ENCODE measurements around the gene ZFX. TPM values are rescaled to one million over a fixed set of nuclear protein-coding genes. Genes with fewer than 3 reads are reported as not detected.

Gene ZFX
- total RNA-seq, 4 donors from 2014 or later, result 63.7 to 105 (median 68.2) TPM

DNA sequence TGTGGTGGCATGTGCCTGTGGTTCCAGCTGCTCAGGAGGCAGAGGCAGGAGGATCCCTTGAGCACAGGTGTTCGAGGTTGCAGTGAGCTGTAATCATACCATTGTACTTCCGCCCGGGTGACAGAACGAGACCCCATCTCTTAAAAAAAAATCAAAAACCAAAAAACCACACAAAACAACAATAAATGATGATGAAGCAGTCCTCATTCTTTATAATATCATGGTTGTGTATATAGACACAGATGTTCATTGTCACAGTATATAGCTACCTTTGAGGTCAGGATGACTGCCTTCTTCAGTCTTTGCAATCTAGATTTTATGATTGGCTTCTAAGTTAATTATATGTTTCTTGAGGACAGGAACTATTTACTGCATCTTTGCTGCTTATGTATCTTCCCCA lies 37.0 kb downstream of the ZFX start:
- no peaks in the 10 kb centered on the region for H3K27me3 ChIP-seq
- intact Hi-C loops (cut with DNase I), result no loop called here
- TF ChIP-seq, protein P1, sequence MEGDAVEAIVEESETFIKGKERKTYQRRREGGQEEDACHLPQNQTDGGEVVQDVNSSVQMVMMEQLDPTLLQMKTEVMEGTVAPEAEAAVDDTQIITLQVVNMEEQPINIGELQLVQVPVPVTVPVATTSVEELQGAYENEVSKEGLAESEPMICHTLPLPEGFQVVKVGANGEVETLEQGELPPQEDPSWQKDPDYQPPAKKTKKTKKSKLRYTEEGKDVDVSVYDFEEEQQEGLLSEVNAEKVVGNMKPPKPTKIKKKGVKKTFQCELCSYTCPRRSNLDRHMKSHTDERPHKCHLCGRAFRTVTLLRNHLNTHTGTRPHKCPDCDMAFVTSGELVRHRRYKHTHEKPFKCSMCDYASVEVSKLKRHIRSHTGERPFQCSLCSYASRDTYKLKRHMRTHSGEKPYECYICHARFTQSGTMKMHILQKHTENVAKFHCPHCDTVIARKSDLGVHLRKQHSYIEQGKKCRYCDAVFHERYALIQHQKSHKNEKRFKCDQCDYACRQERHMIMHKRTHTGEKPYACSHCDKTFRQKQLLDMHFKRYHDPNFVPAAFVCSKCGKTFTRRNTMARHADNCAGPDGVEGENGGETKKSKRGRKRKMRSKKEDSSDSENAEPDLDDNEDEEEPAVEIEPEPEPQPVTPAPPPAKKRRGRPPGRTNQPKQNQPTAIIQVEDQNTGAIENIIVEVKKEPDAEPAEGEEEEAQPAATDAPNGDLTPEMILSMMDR (IDR thresholded peaks at IDR 0.05), result no peak
- no peak for TF ChIP-seq POLR2A (IDR thresholded peaks at IDR 0.05)
- H3K4me3 ChIP-seq (replicated peaks in 1 of 3), result no peak overlapping the region
- peaks cover 0 to under 1% of the 10 kb centered on the region in 2 donors for H3K36me3 ChIP-seq
- no peak for DNase-seq
- H3K4me1 ChIP-seq, result peaks cover 6 to 9% of the 10 kb centered on the region in 2 donors
- 94 to 95% methylated on average over 4 of the region's 4 CpGs for WGBS, 2 donors
- H3K9me3 ChIP-seq, result no peaks in the 10 kb centered on the region
- H3K27ac ChIP-seq, result no peak overlapping the region

DNA sequence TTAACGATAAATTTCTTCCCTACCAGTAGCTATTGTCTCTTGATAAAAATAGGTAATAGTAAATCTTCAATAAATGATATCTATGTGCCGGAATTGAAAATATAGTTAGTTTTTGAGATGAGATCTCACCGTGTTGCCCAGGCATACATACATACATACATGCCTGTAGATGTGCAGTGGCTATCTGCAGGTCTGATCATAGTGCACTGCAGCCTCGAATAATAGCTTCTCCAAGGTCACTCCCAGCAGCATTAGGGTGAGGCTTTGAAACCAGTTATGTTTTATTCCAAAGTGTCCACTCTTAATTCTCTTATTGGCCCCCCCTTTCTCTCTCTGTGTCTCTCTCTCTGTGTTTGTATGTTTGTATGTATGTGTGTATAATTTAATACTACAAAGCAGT lies 37.5 kb downstream of the ZFX start:
- peaks cover 6 to 9% of the 10 kb centered on the region in 2 donors for H3K4me1 ChIP-seq
- no peak for DNase-seq
- no peak for TF ChIP-seq POLR2A (IDR thresholded peaks at IDR 0.05)
- TF ChIP-seq, protein P1 (IDR thresholded peaks at IDR 0.05), result no peak
- WGBS, 2 donors, result 88 to 91% methylated on average over 4 of the region's 4 CpGs
- H3K4me3 ChIP-seq (replicated peaks in 1 of 3), result no peak overlapping the region
- intact Hi-C loops (cut with DNase I), result no loop called here
- H3K27ac ChIP-seq, result no peak overlapping the region
- no peaks in the 10 kb centered on the region for H3K27me3 ChIP-seq
- no peaks in the 10 kb centered on the region for H3K36me3 ChIP-seq
- no peaks in the 10 kb centered on the region for H3K9me3 ChIP-seq

DNA sequence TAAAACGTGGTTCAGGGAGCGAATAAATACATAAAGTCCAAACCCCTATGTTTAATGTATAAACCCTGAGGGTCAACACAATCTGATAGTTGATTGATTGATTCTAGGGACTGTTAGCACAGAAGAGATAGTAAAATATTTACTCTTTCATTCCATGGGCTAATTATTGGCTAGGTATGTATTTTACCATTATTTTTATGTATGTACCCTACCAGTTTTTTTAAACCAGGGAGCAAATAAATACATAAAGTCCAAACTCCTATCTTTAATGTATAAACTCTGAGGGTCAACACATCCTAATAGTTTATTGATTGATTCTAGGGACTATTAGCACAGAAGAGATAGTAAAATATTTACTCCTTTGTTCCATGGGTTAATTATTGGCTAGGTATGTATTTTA lies 40.0 kb downstream of the ZFX start:
- Histone ChIP-seq H3K9me3 (no peaks in the 10 kb centered on the region), H3K4me3 (replicated peaks in 1 of 3) (no peak overlapping the region), H3K4me1 (peaks cover 0 to 6% of the 10 kb centered on the region in 2 donors), H3K27me3 (no peaks in the 10 kb centered on the region), H3K27ac (no peak overlapping the region), H3K36me3 (no peaks in the 10 kb centered on the region)
- intact Hi-C loops (cut with DNase I), result no loop called here
- TF ChIP-seq POLR2A (IDR thresholded peaks at IDR 0.05), result no peak
- TF ChIP-seq, protein P1 (IDR thresholded peaks at IDR 0.05), result no peak
- DNase-seq, result no peak
- 89 to 90% methylated on average over 2 of the region's 2 CpGs for WGBS, 2 donors

DNA sequence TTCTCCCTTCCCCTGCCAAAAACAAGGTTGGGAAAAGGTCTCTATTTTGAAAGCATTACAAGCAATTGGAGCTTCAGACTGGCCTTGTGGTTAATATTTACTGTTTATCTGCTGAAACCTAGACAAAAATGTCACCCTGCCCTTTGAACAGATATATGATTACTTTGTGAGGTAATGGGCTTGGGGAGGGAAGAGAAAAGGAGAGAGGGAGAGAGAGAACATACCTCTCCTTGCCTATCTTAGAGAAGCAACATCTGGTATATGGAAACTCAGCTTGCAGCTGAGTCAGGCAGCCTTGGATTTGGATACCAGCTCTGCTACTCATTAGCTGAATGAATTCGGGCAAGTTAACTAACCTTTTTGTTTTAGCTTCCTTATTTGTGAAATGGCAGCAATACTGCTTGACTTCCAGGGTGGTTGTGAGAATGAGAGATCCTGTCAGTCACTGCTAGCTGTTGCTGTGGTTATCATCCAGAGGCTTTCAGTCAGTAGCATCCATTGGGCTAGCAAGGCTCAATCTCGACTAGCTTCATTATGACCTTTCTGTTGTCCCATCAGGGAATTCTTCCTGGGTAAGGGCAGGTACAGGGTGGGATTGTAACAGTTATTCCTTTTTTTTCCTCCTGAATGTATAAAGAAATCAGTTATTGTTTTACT lies 41.1 kb downstream of the ZFX start:
- DNase-seq, result no peak
- no peaks in the 10 kb centered on the region for H3K36me3 ChIP-seq
- WGBS, 2 donors, result 68 to 86% methylated on average over 2 of the region's 2 CpGs
- no peaks in the 10 kb centered on the region for H3K9me3 ChIP-seq
- H3K4me3 ChIP-seq (replicated peaks in 1 of 3), result no peak overlapping the region
- peaks cover 0 to 6% of the 10 kb centered on the region in 2 donors for H3K4me1 ChIP-seq
- H3K27ac ChIP-seq, result no peak overlapping the region
- intact Hi-C loops (cut with DNase I), result no loop called here
- no peaks in the 10 kb centered on the region for H3K27me3 ChIP-seq
- TF ChIP-seq, protein P1 (IDR thresholded peaks at IDR 0.05), result no peak
- no peak for TF ChIP-seq POLR2A (IDR thresholded peaks at IDR 0.05)

GRCh38 chrX:24196509-24196908 lies 47.0 kb downstream of the ZFX start:
- intact Hi-C loops (cut with DNase I), result no loop called here
- WGBS, 2 donors, result 89 to 100% methylated on average over 1 of the region's 1 CpG
- Histone ChIP-seq H3K4me3 (replicated peaks in 1 of 3) (no peak overlapping the region), H3K9me3 (no peaks in the 10 kb centered on the region), H3K27me3 (no peaks in the 10 kb centered on the region), H3K4me1 (peaks cover 17 to 23% of the 10 kb centered on the region in 2 donors), H3K27ac (no peak overlapping the region), H3K36me3 (no peaks in the 10 kb centered on the region)
- no peak for TF ChIP-seq POLR2A (IDR thresholded peaks at IDR 0.05)
- TF ChIP-seq, protein P1 (IDR thresholded peaks at IDR 0.05), result no peak
- DNase-seq, result no peak

Measured in thyroid gland (tissue), 4 donors.